Calu3 (cell line): ENCODE measurements around the gene EIF2S3. TPM values are rescaled to one million over a fixed set of nuclear protein-coding genes. Genes with fewer than 3 reads are reported as not detected.
"Not testable (repeated sequence)": the region's sequence is repeated elsewhere in the genome, so short reads cannot be mapped to it uniquely, and the experiment has no call there.

ENCODE experiments used
- BruUV-seq: library from RNA; stranded (reverse); fragments of 400-500 nt; replicated peaks from 2 replicates; lab custom pipeline; 2021; lab: Mats Ljungman, UMichigan
- CTCF ChIA-PET: fragments of 300-600 bp; sonication (Branson Sonifier 250); formaldehyde crosslinking; loops from one replicate; lab custom pipeline; 2022; ENCODE audit warnings: antibody characterized with exemption; lab: Charles Lee
- DNase-seq: peaks from one replicate; pipeline ENCODE4 v3.0.0; 2022
- H3K27ac Mint-ChIP-seq: one replicate; pipeline ENCODE4 v1.8.0; 2022; ENCODE audit warnings: mixed read lengths; ENCODE audit not compliant: unreplicated experiment
- H3K27me3 Mint-ChIP-seq: one replicate; pipeline ENCODE4 v1.8.0; 2022; ENCODE audit warnings: mixed read lengths; ENCODE audit not compliant: unreplicated experiment
- H3K36me3 Mint-ChIP-seq: one replicate; pipeline ENCODE4 v1.8.0; 2022; ENCODE audit warnings: mild to moderate bottlenecking, moderate library complexity, mixed read lengths; ENCODE audit not compliant: insufficient read depth, unreplicated experiment
- H3K4me1 Mint-ChIP-seq: one replicate; pipeline ENCODE4 v1.8.0; 2022; ENCODE audit warnings: mild to moderate bottlenecking, low read depth, mixed read lengths; ENCODE audit not compliant: unreplicated experiment
- H3K4me3 Mint-ChIP-seq: one replicate; pipeline ENCODE4 v1.8.0; 2022; ENCODE audit warnings: mild to moderate bottlenecking, low read depth, moderate library complexity, mixed read lengths; ENCODE audit not compliant: unreplicated experiment
- H3K9me3 Mint-ChIP-seq: one replicate; pipeline ENCODE4 v1.8.0; 2022; ENCODE audit warnings: low read depth, mixed read lengths; ENCODE audit not compliant: unreplicated experiment
- intact Hi-C: fragments of 100-400 bp; cut with micrococcal nuclease; formaldehyde crosslinking; loops from one replicate; pipeline ENCODE4 v1.10.0; 2022; ENCODE audit not compliant: unreplicated experiment
- total RNA-seq: library from RNA; stranded (reverse); gene quantifications from 2 replicates; pipeline ENCODE4 v1.2.3, GENCODE V29; 2022
- TF ChIP-seq, protein P1 (sequence below): fragments of 200-600 bp; IDR thresholded peaks from one replicate; pipeline ENCODE4 v1.8.0; 2022; ENCODE audit warnings: antibody characterized with exemption; ENCODE audit not compliant: unreplicated experiment

EIF2S3 gene
- total RNA-seq, 1 experiment from 2014 or later: 277 TPM

DNA sequence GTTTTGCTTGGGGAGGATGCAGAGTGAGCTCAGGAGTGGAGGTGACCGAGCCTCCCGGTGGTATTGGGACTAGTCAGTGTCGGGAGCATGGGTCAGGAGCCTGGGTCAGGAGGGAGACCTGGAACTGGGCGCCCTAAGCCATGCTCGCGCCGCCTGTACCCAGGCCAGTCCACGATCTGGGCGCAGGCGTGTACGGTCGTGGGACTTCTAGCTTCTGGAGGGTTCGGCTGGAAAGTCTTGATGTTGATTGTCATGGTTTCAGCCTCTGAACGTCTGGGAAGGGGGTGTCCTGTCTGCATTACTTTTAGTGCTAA is 244 bp downstream of the EIF2S3 start:
- no TSS peak for BruUV-seq
- DNase-seq: no peak
- TF ChIP-seq, protein P1, sequence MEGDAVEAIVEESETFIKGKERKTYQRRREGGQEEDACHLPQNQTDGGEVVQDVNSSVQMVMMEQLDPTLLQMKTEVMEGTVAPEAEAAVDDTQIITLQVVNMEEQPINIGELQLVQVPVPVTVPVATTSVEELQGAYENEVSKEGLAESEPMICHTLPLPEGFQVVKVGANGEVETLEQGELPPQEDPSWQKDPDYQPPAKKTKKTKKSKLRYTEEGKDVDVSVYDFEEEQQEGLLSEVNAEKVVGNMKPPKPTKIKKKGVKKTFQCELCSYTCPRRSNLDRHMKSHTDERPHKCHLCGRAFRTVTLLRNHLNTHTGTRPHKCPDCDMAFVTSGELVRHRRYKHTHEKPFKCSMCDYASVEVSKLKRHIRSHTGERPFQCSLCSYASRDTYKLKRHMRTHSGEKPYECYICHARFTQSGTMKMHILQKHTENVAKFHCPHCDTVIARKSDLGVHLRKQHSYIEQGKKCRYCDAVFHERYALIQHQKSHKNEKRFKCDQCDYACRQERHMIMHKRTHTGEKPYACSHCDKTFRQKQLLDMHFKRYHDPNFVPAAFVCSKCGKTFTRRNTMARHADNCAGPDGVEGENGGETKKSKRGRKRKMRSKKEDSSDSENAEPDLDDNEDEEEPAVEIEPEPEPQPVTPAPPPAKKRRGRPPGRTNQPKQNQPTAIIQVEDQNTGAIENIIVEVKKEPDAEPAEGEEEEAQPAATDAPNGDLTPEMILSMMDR: no peak
- CTCF ChIA-PET: interaction anchor here (0.6 to 2.3 kb wide), 3 partner anchors 29 to 713 kb away, joined by 3 to 14 read pairs (median 8); no protein-coding TSS in a partner anchor
- intact Hi-C loops: loop anchor here (2.0 kb wide), 1 partner anchor 146 kb away; the partner anchor contains the start of gene CXorf58
- H3K27me3 Mint-ChIP-seq: no peaks in the 10 kb centered on the region
- H3K27ac Mint-ChIP-seq: no peak overlapping the region
- peaks cover 17% of the 10 kb centered on the region for H3K36me3 Mint-ChIP-seq
- no peaks in the 10 kb centered on the region for H3K4me1 Mint-ChIP-seq
- H3K9me3 Mint-ChIP-seq: no peaks in the 10 kb centered on the region
- H3K4me3 Mint-ChIP-seq: no peak overlapping the region

DNA sequence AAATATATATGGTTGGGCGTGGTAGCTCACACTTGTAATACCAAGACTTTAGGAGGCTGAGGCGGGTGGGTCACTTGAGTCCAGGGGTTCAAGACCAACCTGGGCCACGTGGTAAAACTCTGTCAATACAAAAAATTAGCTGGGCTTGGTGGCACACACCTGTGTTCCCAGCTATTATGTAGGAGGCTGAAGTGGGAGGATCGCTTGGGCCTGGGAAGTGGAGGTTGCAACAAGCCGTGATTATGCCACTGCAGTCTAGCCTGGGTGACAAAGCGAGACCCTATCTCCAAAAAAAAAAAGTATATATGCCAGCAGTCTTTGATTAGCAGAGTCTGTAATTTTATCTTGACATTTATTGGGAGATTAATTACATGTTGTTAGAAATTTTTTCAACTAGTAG is 8.7 kb downstream of the EIF2S3 start:
- no peaks in the 10 kb centered on the region for H3K4me1 Mint-ChIP-seq
- no peak overlapping the region for H3K4me3 Mint-ChIP-seq
- no TSS peak for BruUV-seq
- no peaks in the 10 kb centered on the region for H3K27me3 Mint-ChIP-seq
- H3K36me3 Mint-ChIP-seq: peaks cover 64% of the 10 kb centered on the region
- no peak for DNase-seq
- intact Hi-C loops: no loop called here
- no peaks in the 10 kb centered on the region for H3K9me3 Mint-ChIP-seq
- CTCF ChIA-PET: no interaction called here
- no peak overlapping the region for H3K27ac Mint-ChIP-seq
- TF ChIP-seq, protein P1: no peak

DNA sequence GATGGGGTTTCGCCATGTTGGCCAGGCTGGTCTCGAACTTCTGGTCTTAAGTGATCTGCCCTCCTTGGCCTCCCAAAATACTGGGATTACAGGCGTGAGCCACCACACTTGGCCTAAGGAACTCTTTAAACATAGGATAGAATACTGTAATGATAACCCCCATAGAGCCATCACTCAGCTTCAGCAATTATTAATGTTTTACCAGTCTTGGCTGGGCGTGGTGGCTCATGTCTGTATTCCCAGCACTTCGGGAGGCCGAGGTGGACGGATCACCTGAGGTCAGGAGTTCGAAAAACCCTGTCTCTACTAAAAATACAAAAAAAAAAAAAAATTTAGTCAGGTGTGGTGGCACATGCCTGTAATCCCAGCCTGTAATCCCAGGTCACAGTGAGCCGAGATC is 15.1 kb downstream of the EIF2S3 start:
- no TSS peak for BruUV-seq
- Mint-ChIP-seq H3K4me3 (no peak overlapping the region), H3K27ac (no peak overlapping the region), H3K9me3 (no peaks in the 10 kb centered on the region), H3K27me3 (no peaks in the 10 kb centered on the region), H3K4me1 (no peaks in the 10 kb centered on the region), H3K36me3 (peaks cover 72% of the 10 kb centered on the region)
- TF ChIP-seq, protein P1: no peak
- CTCF ChIA-PET: interaction anchor here (0.6 to 1.4 kb wide), 3 partner anchors 12 to 294 kb away, joined by 6 to 9 read pairs (median 8); no protein-coding TSS in a partner anchor
- DNase-seq: no peak
- intact Hi-C loops: no loop called here

DNA sequence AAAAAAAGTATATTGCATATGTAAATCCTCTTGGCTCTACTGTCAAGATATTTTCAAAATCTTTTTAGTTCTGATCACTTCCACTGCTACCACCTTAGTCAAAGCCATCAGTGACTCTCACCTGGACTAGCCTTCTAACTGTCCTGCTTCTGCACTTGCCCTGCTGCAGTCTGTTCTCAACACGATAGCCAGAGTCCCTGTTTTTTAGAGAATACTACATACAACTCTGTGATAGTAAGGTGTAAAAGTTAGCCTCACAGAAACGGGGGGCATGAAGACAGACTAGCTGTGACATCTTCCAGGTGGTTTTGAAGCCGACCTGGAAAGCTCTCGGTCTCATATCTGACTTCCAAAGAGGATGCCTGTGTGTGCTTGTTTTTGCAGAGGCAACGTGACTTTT is 24.7 kb downstream of the EIF2S3 start:
- no peaks in the 10 kb centered on the region for H3K4me1 Mint-ChIP-seq
- no peak for DNase-seq
- peaks cover 53% of the 10 kb centered on the region for H3K36me3 Mint-ChIP-seq
- CTCF ChIA-PET: no interaction called here
- H3K27ac Mint-ChIP-seq: no peak overlapping the region
- TF ChIP-seq, protein P1: no peak
- H3K9me3 Mint-ChIP-seq: no peaks in the 10 kb centered on the region
- BruUV-seq: no TSS peak
- no peak overlapping the region for H3K4me3 Mint-ChIP-seq
- no peaks in the 10 kb centered on the region for H3K27me3 Mint-ChIP-seq
- intact Hi-C loops: no loop called here

DNA sequence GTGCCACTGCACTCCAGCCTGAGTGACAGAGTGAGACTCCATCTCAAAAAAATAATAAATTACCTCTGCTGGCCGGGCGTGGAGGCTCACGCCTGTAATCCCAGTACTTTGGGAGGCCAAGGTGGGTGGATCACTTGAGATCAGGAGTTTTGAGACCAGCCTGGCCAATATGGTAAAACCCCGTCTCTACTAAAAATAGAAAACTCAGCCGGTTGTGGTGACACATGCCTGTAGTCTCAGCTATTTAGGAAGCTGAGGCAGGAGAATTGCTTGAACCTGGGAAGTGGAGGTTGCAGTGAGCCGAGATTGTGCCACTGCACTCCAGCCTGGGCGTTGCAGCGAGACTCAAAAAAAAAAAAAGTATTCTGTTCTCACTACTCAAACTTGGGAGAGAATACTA is 25.5 kb downstream of the EIF2S3 start:
- H3K4me3 Mint-ChIP-seq, CTCF ChIA-PET, BruUV-seq, H3K9me3 Mint-ChIP-seq, H3K27ac Mint-ChIP-seq, intact Hi-C loops, DNase-seq, H3K4me1 Mint-ChIP-seq, H3K27me3 Mint-ChIP-seq: not testable (repeated sequence)
- H3K36me3 Mint-ChIP-seq: peaks cover 45% of the 10 kb centered on the region
